Left renal pelvis (tissue), 4 donors: ENCODE results near the gene NBPF8. TPM values are rescaled to one million over a fixed set of nuclear protein-coding genes. Genes with fewer than 3 reads are reported as not detected.
"Not testable (repeated sequence)": the region's sequence is repeated elsewhere in the genome, so short reads cannot be mapped to it uniquely, and the experiment has no call there.

Source experiments
- DNase-seq, 4 donors: peaks; one replicate each; pipeline ENCODE4 v3.0.0-alpha.2; 2013; ENCODE audit warnings: low read depth in 4 of 4, low spot score in 3 of 4
- polyA plus RNA-seq, 4 donors: library from polyadenylated mRNA; unstranded; fragments of 120-200 nt; gene quantifications; one replicate each; pipeline ENCODE4 v1.2.1, GENCODE V29; 2013; ENCODE audit not compliant: insufficient read length in 4 of 4

Gene NBPF8, protein sequence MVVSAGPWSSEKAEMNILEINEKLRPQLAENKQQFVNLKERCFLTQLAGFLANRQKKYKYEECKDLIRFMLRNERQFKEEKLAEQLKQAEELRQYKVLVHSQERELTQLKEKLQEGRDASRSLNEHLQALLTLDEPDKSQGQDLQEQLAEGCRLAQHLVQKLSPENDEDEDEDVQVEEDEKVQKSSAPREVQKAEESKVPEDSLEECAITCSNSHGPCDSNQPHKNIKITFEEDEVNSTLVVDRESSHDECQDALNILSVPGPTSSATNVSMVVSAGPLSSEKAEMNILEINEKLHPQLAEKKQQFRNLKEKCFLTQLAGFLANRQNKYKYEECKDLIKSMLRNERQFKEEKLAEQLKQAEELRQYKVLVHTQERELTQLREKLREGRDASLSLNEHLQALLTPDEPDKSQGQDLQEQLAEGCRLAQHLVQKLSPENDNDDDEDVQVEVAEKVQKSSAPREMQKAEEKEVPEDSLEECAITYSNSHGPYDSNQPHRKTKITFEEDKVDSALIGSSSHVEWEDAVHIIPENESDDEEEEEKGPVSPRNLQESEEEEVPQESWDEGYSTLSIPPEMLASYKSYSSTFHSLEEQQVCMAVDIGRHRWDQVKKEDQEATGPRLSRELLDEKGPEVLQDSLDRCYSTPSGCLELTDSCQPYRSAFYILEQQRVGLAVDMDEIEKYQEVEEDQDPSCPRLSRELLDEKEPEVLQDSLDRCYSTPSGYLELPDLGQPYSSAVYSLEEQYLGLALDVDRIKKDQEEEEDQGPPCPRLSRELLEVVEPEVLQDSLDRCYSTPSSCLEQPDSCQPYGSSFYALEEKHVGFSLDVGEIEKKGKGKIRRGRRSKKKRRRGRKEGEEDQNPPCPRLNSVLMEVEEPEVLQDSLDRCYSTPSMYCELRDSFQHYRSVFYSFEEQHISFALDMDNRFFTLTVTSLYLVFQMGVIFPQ
- 10 to 100 TPM in 3 of 4 donors, 1 to 10 TPM in 1; 7.4 to 16.7 (median 15.5) TPM for polyA plus RNA-seq

DNA sequence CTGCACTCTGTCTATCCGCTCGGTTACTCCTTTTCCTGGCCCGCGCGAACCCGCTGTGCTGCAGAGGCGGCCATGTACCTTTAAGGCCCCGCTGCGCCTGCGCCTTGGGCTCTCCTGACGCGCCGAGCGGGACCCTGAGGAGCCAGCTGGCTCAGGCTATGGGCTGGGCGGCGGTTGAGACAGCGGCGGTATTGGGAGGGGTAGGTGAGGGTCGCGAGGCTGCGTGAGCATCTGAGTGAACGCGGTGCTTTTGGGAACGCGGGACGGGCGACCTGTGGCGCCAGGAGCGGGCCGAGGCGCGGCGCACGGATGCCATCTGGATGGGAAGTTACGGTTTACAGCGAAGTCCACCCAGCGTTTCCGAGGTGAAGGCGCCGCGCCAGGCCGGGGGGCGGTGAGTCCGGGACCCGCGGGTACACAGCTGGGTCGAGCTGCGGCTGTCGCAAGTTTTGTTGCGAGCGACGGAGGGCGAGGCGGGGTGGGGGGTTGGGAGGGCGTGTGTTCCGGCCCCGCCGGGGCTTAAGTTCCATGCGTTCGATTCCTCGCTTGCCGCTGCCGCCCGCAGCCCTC lies at the start of gene NBPF8:
NBPF8 (plus strand) TSS at position 125 of the 570 bp plus-strand sequence. CDS start 21,488 bp downstream, outside the sequence.
- peak in 2 of 4 donors; percentile 7 to 12 for DNase-seq

GRCh38 chr1:120367709-120368108 lies 47.1 kb upstream of the NBPF8 start:
- not testable (repeated sequence) for DNase-seq

GRCh38 chr1:120386651-120387050 lies 28.2 kb upstream of the NBPF8 start:
- not testable (repeated sequence) for DNase-seq

- DNase-seq = peak; percentile 14 to 36 (median 24)
Observed at GRCh38 chr1:120388597-120389126, 26.2 kb upstream of the NBPF8 start.

GRCh38 chr1:120391365-120391764 lies 23.5 kb upstream of the NBPF8 start:
- DNase-seq = not testable (repeated sequence)

DNA sequence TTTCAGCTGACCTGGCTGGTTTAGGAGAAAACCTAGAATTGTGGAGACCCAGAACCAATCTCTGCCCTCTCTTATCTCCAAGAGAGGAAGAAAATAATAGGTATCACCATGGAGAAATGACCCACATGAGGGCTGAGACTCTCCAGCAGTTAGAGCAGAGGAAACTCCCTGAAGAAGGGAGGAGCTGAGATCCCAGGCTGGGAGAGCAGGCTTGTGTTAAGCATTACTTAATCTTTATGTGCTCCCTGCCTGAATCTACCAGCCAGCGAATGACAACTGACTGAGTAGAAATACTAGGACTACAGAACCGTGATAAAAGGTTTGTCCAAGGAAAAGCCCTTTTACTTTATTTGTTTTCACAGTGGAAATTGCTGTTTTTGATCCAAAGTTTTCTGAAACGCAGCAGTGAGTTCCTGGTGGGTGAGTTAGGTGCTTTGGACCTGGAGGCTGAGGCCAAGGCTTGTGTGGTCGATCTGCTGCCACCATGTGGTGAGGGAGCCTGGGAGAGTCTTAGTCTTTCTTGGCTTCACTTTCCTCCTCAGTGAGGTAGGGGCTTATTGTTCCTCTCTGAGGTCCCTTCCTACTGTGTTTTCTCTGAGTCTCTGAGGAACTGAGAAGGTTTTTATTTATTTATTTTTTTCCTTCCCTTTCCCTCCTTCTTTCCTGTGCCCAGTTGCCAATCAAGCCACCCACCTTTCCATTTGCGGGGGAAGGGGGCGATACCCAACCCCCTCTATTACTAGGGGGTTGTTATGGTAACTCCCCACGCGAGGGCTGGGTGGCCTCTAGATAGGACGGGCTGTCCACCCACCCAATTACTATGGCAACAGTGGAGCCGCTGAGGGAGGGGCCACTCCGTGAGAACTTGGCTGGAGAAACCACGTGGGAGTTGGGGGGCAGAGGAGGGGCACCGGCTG lies 21.3 kb upstream of the NBPF8 start:
- not testable (repeated sequence) for DNase-seq

- DNase-seq = not testable (repeated sequence)
Observed at GRCh38 chr1:120405348-120405747, 9.5 kb upstream of the NBPF8 start.

- not testable (repeated sequence) for DNase-seq
Observed at GRCh38 chr1:120414451-120414850, 384 bp upstream of the NBPF8 start.

GRCh38 chr1:120415492-120415961 lies 692 bp downstream of the NBPF8 start:
- DNase-seq = not testable (repeated sequence)

DNA sequence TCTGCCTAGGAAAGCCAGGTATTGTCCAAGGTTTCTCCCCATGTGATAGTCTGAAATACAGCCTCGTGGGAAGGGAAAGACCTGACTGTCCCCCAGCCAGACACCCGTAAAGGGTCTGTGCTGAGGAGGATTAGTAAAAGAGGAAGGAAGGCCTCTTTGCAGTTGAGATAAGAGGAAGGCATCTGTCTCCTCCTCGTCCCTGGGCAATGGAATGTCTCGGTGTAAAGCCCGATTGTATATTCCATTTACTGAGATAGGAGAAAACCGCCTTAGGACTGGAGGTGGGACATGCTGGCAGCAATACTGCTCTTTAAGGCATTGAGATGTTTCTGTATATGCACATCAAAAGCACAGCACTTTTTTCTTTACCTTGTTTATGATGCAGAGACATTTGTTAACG lies 10.2 kb downstream of the NBPF8 start:
- DNase-seq = not testable (repeated sequence)

DNA sequence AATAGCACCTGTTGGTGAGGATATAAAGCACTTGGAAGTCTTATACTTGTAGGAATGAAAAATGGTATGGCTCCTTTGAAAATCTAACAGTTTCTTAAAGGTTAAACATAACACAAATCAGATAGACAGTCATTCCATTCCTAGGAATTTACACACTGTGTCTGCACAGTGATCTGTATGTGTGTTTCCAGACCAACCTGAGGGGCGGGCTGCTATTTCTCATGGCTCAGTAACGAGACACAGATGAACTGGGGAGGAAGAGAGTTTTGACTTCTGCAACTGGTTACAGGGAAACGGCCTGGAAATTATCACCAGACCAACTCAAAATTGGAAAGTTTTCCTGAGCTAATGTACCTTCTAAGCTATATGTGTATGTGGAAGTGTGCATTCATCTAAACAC lies 16.8 kb downstream of the NBPF8 start:
- not testable (repeated sequence) for DNase-seq

DNA sequence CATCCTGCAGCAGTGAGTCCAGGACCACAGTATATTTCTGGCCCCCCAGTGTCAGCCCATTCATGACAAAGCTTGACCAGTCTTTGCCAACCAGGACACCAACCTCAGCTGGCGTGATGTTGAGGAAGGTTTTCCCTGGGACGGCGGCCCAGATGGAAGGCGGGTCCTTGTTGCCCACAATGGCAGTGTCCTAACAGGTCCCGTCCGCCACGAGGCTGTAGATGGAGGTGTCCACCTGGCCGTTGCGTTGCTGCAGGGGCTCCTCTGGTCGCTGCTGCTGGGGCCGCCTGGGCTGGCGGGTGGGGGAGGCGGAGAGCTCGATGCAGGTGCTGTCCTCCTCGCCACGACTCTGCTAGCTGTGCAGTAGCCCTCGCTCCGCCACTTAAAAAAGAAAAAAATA lies 19.0 kb downstream of the NBPF8 start:
- DNase-seq = not testable (repeated sequence)

DNA sequence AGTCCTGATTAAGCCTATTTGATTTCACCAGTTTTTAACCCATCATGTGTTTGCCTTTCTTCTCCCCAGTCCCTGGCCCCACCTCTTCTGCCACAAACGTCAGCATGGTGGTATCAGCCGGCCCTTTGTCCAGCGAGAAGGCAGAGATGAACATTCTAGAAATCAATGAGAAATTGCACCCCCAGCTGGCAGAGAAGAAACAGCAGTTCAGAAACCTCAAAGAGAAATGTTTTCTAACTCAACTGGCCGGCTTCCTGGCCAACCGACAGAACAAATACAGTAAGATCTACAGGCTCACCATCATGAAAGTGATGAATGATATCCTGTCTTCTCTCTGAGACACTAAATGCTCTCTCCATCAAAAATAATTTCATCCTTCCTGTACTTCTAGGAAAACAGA lies 34.3 kb downstream of the NBPF8 start:
- not testable (repeated sequence) for DNase-seq

Other genes starting within 250 kb of the NBPF8 start
- gene SEC22B, start 238.5 kb upstream of the NBPF8 start, polyA plus RNA-seq = 10 to 100 TPM; 38.4 to 47.4 (median 43.0) TPM